IMR-90 (cell line): ENCODE data around the gene MED12L. TPM values are rescaled to one million over a fixed set of nuclear protein-coding genes. Genes with fewer than 3 reads are reported as not detected.

Experiments
- ATAC-seq: fragments of 200-7000 bp; cut with Tn5 transposase; 2 replicates; pipeline ENCODE4 v1.9.1; 2020; ENCODE audit warnings: low read depth, mild to moderate bottlenecking, moderate library complexity
- BruUV-seq: library from RNA; stranded (reverse); fragments of 400-500 nt; replicated peaks from 2 replicates; lab custom pipeline; 2021; lab: Mats Ljungman, UMichigan
- CTCF ChIA-PET: fragments of 300-600 bp; formaldehyde crosslinking; extraction: SDS; loops from one replicate; lab custom pipeline; 2021; ENCODE audit warnings: antibody characterized with exemption; lab: Yijun Ruan, JAX
- POLR2A ChIA-PET: fragments of 300-600 bp; sonication (Branson Sonifier 250); formaldehyde crosslinking; loops from one replicate; lab custom pipeline; 2022; ENCODE audit warnings: antibody characterized with exemption; ENCODE audit not compliant: unreplicated experiment; lab: Charles Lee
- DNase-seq: peaks from one replicate; pipeline ENCODE4 v3.0.0; 2013
- H2AFZ ChIP-seq: replicated peaks from 2 replicates; pipeline ENCODE3; 2013; ENCODE audit warnings: low read length, mild to moderate bottlenecking; ENCODE audit not compliant: poor library complexity
- H2AK5ac ChIP-seq: 2 replicates; pipeline ENCODE4 v1.6.1; 2013; ENCODE audit warnings: low read depth, low read length, inconsistent platforms
- H2AK9ac ChIP-seq: replicated peaks from 2 replicates; pipeline ENCODE3; 2013; ENCODE audit warnings: mild to moderate bottlenecking, low read depth, low read length, moderate library complexity; ENCODE audit not compliant: poor library complexity
- H2BK120ac ChIP-seq: 2 replicates; pipeline ENCODE4 v1.6.1; 2013; ENCODE audit warnings: low read depth, low read length, inconsistent platforms
- H2BK15ac ChIP-seq: 3 replicates; pipeline ENCODE4 v1.6.1; 2013; ENCODE audit warnings: low read depth, low read length, inconsistent platforms
- H2BK20ac ChIP-seq: 2 replicates; pipeline ENCODE4 v1.6.1; 2013; ENCODE audit warnings: low read depth, mild to moderate bottlenecking, inconsistent platforms, low read length, moderate library complexity
- H2BK5ac ChIP-seq: 2 replicates; pipeline ENCODE4 v1.6.1; 2013; ENCODE audit warnings: mild to moderate bottlenecking, low read depth, low read length, inconsistent platforms; ENCODE audit not compliant: poor library complexity, severe bottlenecking
- H3K14ac ChIP-seq: replicated peaks from 2 replicates; pipeline ENCODE4 v1.6.1; 2013; ENCODE audit warnings: low read depth, low read length, inconsistent platforms
- H3K18ac ChIP-seq: 2 replicates; pipeline ENCODE4 v1.6.1; 2013; ENCODE audit warnings: low read depth, low read length, control low read depth
- H3K23ac ChIP-seq: 2 replicates; pipeline ENCODE4 v1.6.1; 2013; ENCODE audit warnings: low read depth, low read length, inconsistent platforms
- H3K27ac ChIP-seq: 2 replicates; pipeline ENCODE4 v1.5.1; 2013; ENCODE audit warnings: mild to moderate bottlenecking, control low read depth, low read length; ENCODE audit not compliant: insufficient read depth
- H3K27me3 ChIP-seq: 2 replicates; pipeline ENCODE4 v1.6.1; 2013; ENCODE audit warnings: low read length; ENCODE audit not compliant: control insufficient read depth, insufficient read depth
- H3K36me3 ChIP-seq: 2 replicates; pipeline ENCODE4 v1.6.1; 2013; ENCODE audit warnings: low read length, mixed read lengths; ENCODE audit not compliant: control insufficient read depth, insufficient read depth
- H3K4ac ChIP-seq: 2 replicates; pipeline ENCODE4 v1.6.1; 2013; ENCODE audit warnings: low read depth, low read length, inconsistent platforms
- H3K4me1 ChIP-seq: 2 replicates; pipeline ENCODE4 v1.6.1; 2013; ENCODE audit warnings: low read length, mixed read lengths; ENCODE audit not compliant: control insufficient read depth, insufficient read depth
- H3K4me2 ChIP-seq: 2 replicates; pipeline ENCODE4 v1.6.1; 2013; ENCODE audit warnings: low read depth, mild to moderate bottlenecking, control low read depth, low read length, moderate library complexity
- H3K4me3 ChIP-seq: 2 replicates; pipeline ENCODE4 v1.5.1; 2013; ENCODE audit warnings: low read depth, mild to moderate bottlenecking, control low read depth, low read length, moderate library complexity; ENCODE audit not compliant: insufficient read depth
- H3K56ac ChIP-seq: 2 replicates; pipeline ENCODE4 v1.6.1; 2013; ENCODE audit warnings: low read length, inconsistent platforms; ENCODE audit not compliant: insufficient read depth; ENCODE audit errors: extremely low read depth
- H3K79me1 ChIP-seq, 2 experiments: 2 replicates each; pipeline ENCODE4 v1.6.1; 2013; ENCODE audit warnings: low read length in 2 of 2, inconsistent platforms in 1 of 2, low read depth in 1 of 2
- H3K9ac ChIP-seq: 2 replicates; pipeline ENCODE4 v1.6.1; 2013; ENCODE audit warnings: low read depth, low read length, control low read depth
- H3K9me1 ChIP-seq: 2 replicates; pipeline ENCODE4 v1.6.1; 2013; ENCODE audit warnings: low read length, inconsistent platforms; ENCODE audit not compliant: insufficient read depth
- H3K9me3 ChIP-seq: 2 replicates; pipeline ENCODE4 v1.6.1; 2013; ENCODE audit warnings: low read length; ENCODE audit not compliant: control insufficient read depth, insufficient read depth
- H4K20me1 ChIP-seq: 2 replicates; pipeline ENCODE4 v1.6.1; 2013; ENCODE audit warnings: low read length, inconsistent platforms; ENCODE audit not compliant: insufficient read depth
- H4K5ac ChIP-seq: 2 replicates; pipeline ENCODE4 v1.6.1; 2013; ENCODE audit warnings: mild to moderate bottlenecking, low read depth, low read length, control low read depth
- H4K8ac ChIP-seq, 2 experiments: 2 replicates each; pipeline ENCODE4 v1.6.1; 2013; ENCODE audit warnings: low read depth in 2 of 2, low read length in 2 of 2, control low read depth in 1 of 2, inconsistent platforms in 1 of 2
- H4K91ac ChIP-seq: 2 replicates; pipeline ENCODE4 v1.6.1; 2013; ENCODE audit warnings: low read depth, low read length, inconsistent platforms; ENCODE audit not compliant: insufficient read depth
- CEBPB ChIP-seq: IDR thresholded peaks from 2 replicates; pipeline ENCODE4 v1.6.1; 2012; ENCODE audit warnings: low read depth, low read length, improper control_type of control experiment
- CHD1 ChIP-seq: IDR thresholded peaks from 2 replicates; pipeline ENCODE4 v1.6.1; 2012; ENCODE audit warnings: low read depth, low read length, improper control_type of control experiment
- CTCF ChIP-seq: conservative IDR thresholded peaks from 2 replicates; pipeline ENCODE4 v1.5.1; 2012; ENCODE audit warnings: mild to moderate bottlenecking, low read depth, low read length, improper control_type of control experiment
- ELK1 ChIP-seq: fragments of 150-350 bp; IDR thresholded peaks from 2 replicates; pipeline ENCODE4 v1.6.1; 2016; ENCODE audit warnings: low read depth, mild to moderate bottlenecking, low read length, moderate library complexity, borderline replicate concordance
- FOS ChIP-seq: fragments of 150-350 bp; IDR thresholded peaks from 2 replicates; pipeline ENCODE4 v1.6.1; 2016; ENCODE audit warnings: low read depth, low read length
- MAFK ChIP-seq: IDR thresholded peaks from 2 replicates; pipeline ENCODE4 v1.6.1; 2012; ENCODE audit warnings: low read depth, low read length, improper control_type of control experiment
- MAZ ChIP-seq: IDR thresholded peaks from 2 replicates; pipeline ENCODE4 v1.6.1; 2012; ENCODE audit warnings: low read depth, mild to moderate bottlenecking, low read length, improper control_type of control experiment, moderate library complexity, borderline replicate concordance
- MXI1 ChIP-seq: IDR thresholded peaks from 2 replicates; pipeline ENCODE4 v1.6.1; 2012; ENCODE audit warnings: low read depth, mild to moderate bottlenecking, low read length, moderate library complexity, borderline replicate concordance
- NFE2L2 ChIP-seq: fragments of 150-350 bp; IDR thresholded peaks from 2 replicates; pipeline ENCODE4 v1.6.1; 2016; ENCODE audit warnings: low read depth, mild to moderate bottlenecking, low read length
- POLR2A ChIP-seq: IDR thresholded peaks from 2 replicates; pipeline ENCODE4 v1.6.1; 2012; ENCODE audit warnings: mild to moderate bottlenecking, low read depth, low read length
- RAD21 ChIP-seq: IDR thresholded peaks from 2 replicates; pipeline ENCODE4 v1.6.1; 2012; ENCODE audit warnings: low read length, improper control_type of control experiment
- RCOR1 ChIP-seq: IDR thresholded peaks from 2 replicates; pipeline ENCODE4 v1.6.1; 2012; ENCODE audit warnings: mild to moderate bottlenecking, low read length, improper control_type of control experiment; ENCODE audit not compliant: insufficient replicate concordance
- RFX5 ChIP-seq: IDR thresholded peaks from 2 replicates; pipeline ENCODE4 v1.8.0; 2012; ENCODE audit warnings: low read depth, mild to moderate bottlenecking, low read length, moderate library complexity
- SMC3 ChIP-seq: fragments of 150-350 bp; IDR thresholded peaks from 2 replicates; pipeline ENCODE4 v1.6.1; 2016; ENCODE audit warnings: low read depth, mild to moderate bottlenecking, antibody characterized with exemption, low read length, moderate library complexity
- USF2 ChIP-seq: fragments of 150-350 bp; IDR thresholded peaks from 2 replicates; pipeline ENCODE4 v1.6.1; 2017; ENCODE audit warnings: mild to moderate bottlenecking, antibody characterized with exemption, low read length, low read depth
- WGBS, 2 experiments: methylation state at CpG; one replicate each; pipeline versions ENCODE4 v1.1.5 to v1.1.7; 2013; ENCODE audit warnings: missing lambda C conversion rate in 2 of 2; ENCODE audit not compliant: insufficient read length in 1 of 2; ENCODE audit errors: extremely low coverage in 2 of 2; 5-methylcytosine and 5-hydroxymethylcytosine counted together
- dilution Hi-C: fragments of 300-500 bp; cut with HindIII; formaldehyde crosslinking; loops from one replicate; pipeline ENCODE4 v1.14.3; 2018; ENCODE audit warnings: low sequenced_read_pairs; ENCODE audit not compliant: unreplicated experiment
- in situ Hi-C: fragments of 300-500 bp; cut with MboI; formaldehyde crosslinking; loops from 3 replicates; pipeline ENCODE4 v1.14.3; 2019; ENCODE audit warnings: low sequenced_read_pairs, inconsistent platforms, mixed read lengths
- intact Hi-C: fragments of 100-400 bp; cut with micrococcal nuclease; formaldehyde crosslinking; loops from 2 replicates; pipeline ENCODE4 v1.10.0; 2022
- polyA plus RNA-seq, 3 experiments: library from polyadenylated mRNA; depleted of rRNA; stranded (reverse); fragments of >200 nt; gene quantifications; 2 replicates each; pipeline ENCODE4 v1.2.3, GENCODE V29; 2012; ENCODE audit warnings: low replicate concordance in 1 of 3
- total RNA-seq: library from RNA; depleted of rRNA; stranded (reverse); fragments of >200 nt; gene quantifications from 2 replicates; pipeline ENCODE4 v1.2.3, GENCODE V29; 2012

MED12L gene
- total and polyA plus RNA-seq, 2 of the 4 experiments (the other 2 are of a cell fraction) = 0.05 to 0.18 TPM

GRCh38 chr3:151051533-151051932 lies 33.9 kb upstream of the MED12L start:
- Histone ChIP-seq H4K20me1 (no peaks in the 10 kb centered on the region), H2BK15ac (no peak overlapping the region), H2BK20ac (no peak overlapping the region), H4K5ac (no peak overlapping the region), H2AFZ (no peak overlapping the region), H4K8ac (no peak overlapping the region), H3K56ac (no peak overlapping the region), H3K79me1 (no peaks in the 10 kb centered on the region), H3K14ac (no peak overlapping the region), H3K27me3 (peaks cover 9% of the 10 kb centered on the region), H2AK5ac (no peak overlapping the region), H3K9me3 (no peaks in the 10 kb centered on the region), H3K4ac (no peak overlapping the region), H3K9me1 (no peaks in the 10 kb centered on the region), H3K9ac (no peak overlapping the region), H3K27ac (no peak overlapping the region), H3K18ac (no peak overlapping the region), H3K4me1 (no peaks in the 10 kb centered on the region), H3K4me3 (no peak overlapping the region), H2AK9ac (no peak overlapping the region), H4K91ac (no peak overlapping the region), H3K23ac (no peak overlapping the region), H3K4me2 (no peak overlapping the region), H2BK5ac (no peak overlapping the region), H3K36me3 (no peaks in the 10 kb centered on the region), H2BK120ac (no peak overlapping the region)
- no TSS peak for BruUV-seq
- no CpG with 5 or more reads among the region's 1 CpG for WGBS, 2 experiments
- dilution Hi-C loops (no loop called here), in situ Hi-C loops (no loop called here), intact Hi-C loops (no loop called here)
- ChIA-PET CTCF (interaction anchor here (0.7 kb wide), 1 partner anchor 116 kb away, joined by 4 read pairs; no protein-coding TSS in a partner anchor), POLR2A (no interaction called here)
- DNase-seq (no peak), ATAC-seq (no peak)
- TF ChIP-seq MAFK (no peak), MAZ (no peak), RAD21 (no peak), POLR2A (no peak), RCOR1 (no peak), RFX5 (no peak), USF2 (no peak), FOS (no peak), SMC3 (no peak), ELK1 (no peak), CTCF (no peak), CEBPB (no peak), NFE2L2 (no peak), MXI1 (no peak), CHD1 (no peak)
